ENCODE data around the gene SDF2. TPM values are rescaled to one million over a fixed set of nuclear protein-coding genes. Genes with fewer than 3 reads are reported as not detected.

SDF2 gene
- total RNA-seq, 1 donor from 2014 or later = 105 TPM

Other genes with a start within 250 kb of the SDF2 start
- not detected in 2 replicates for gene SLC13A2, start 188.3 kb downstream of the SDF2 start, total RNA-seq
- gene FOXN1, start 155.6 kb downstream of the SDF2 start, total RNA-seq = not detected in 2 replicates
- 21.1 and 26.4 TPM in 2 replicates for gene UNC119, start 109.3 kb downstream of the SDF2 start, total RNA-seq
- gene PIGS, start 90.4 kb downstream of the SDF2 start, total RNA-seq = 43.8 and 47.4 TPM in 2 replicates
- 26.2 and 32.7 TPM in 2 replicates for gene ALDOC, start 85.0 kb downstream of the SDF2 start, total RNA-seq
- gene SPAG5, start 62.9 kb downstream of the SDF2 start, total RNA-seq = 6.2 and 12.4 TPM in 2 replicates
- gene RSKR, start 47.7 kb downstream of the SDF2 start, total RNA-seq = 2.2 and 3.2 TPM in 2 replicates
- 107 and 151 TPM in 2 replicates for gene BLTP2, start 16.7 kb downstream of the SDF2 start, total RNA-seq
- 34.2 and 42.3 TPM in 2 replicates for gene SUPT6H, start 299 bp upstream of the SDF2 start, total RNA-seq
- gene PROCA1, start 50.0 kb upstream of the SDF2 start, total RNA-seq = 0.20 and 0.22 TPM in 2 replicates
- 11.3 and 22.2 TPM in 2 replicates for gene RAB34, start 56.0 kb upstream of the SDF2 start, total RNA-seq
- gene RPL23A, start 58.1 kb upstream of the SDF2 start, total RNA-seq = 479 and 600 TPM in 2 replicates
- 0.87 and 1.2 TPM in 2 replicates for gene TLCD1, start 64.3 kb upstream of the SDF2 start, total RNA-seq
- 1.3 and 1.6 TPM in 2 replicates for gene NEK8, start 66.9 kb upstream of the SDF2 start, total RNA-seq
- gene TRAF4, start 82.1 kb upstream of the SDF2 start, total RNA-seq = 22.2 and 26.2 TPM in 2 replicates
- 4.1 and 6.5 TPM in 2 replicates for gene FAM222B, start 180.9 kb upstream of the SDF2 start, total RNA-seq
- gene ERAL1, start 193.1 kb upstream of the SDF2 start, total RNA-seq = 23.1 and 24.6 TPM in 2 replicates
- 73.2 and 93.7 TPM in 2 replicates for gene FLOT2, start 235.8 kb upstream of the SDF2 start, total RNA-seq
- 6.3 and 14.5 TPM in 2 replicates for gene DHRS13, start 241.2 kb upstream of the SDF2 start, total RNA-seq